ENCODE data around the gene TMEM229A. TPM values are rescaled to one million over a fixed set of nuclear protein-coding genes. Genes with fewer than 3 reads are reported as not detected.

Gene TMEM229A
- polyA plus RNA-seq, 3 donors = not detected

GRCh38 chr7:124013306-124013705, 19.6 kb downstream of the TMEM229A start:
- Histone ChIP-seq H3K9ac (ENCODE audit: insufficient read depth, low read length, poor library complexity, severe bottlenecking) (no peak overlapping the region), H3K9me3 (replicated peaks in 1 of 2; ENCODE audit: control insufficient read depth in 1 of 2, insufficient read depth in 1 of 2, low read length in 2 of 2) (no peaks in the 10 kb centered on the region), H3K27ac (ENCODE audit: low read depth in 1 of 2, low read length in 2 of 2) (no peak overlapping the region), H2AFZ (ENCODE audit: insufficient read depth, low read depth, low read length, poor library complexity, severe bottlenecking) (no peak overlapping the region), H3K27me3 (ENCODE audit: control insufficient read depth in 2 of 2, insufficient read depth in 2 of 2, low read length in 2 of 2) (no peaks in the 10 kb centered on the region), H3K36me3 (replicated peaks in 1 of 2; ENCODE audit: control insufficient read depth in 1 of 2, insufficient read depth in 2 of 2, low read length in 2 of 2) (no peaks in the 10 kb centered on the region), H3K4me3 (replicated peaks in 1 of 3; ENCODE audit: low read depth in 2 of 3, low read length in 3 of 3) (no peak overlapping the region), H4K20me1 (ENCODE audit: insufficient read depth, low read length) (no peaks in the 10 kb centered on the region), H3K4me1 (ENCODE audit: control insufficient read depth in 1 of 2, insufficient read depth in 2 of 2, low read length in 2 of 2) (no peaks in the 10 kb centered on the region), H3K4me2 (replicated peaks; ENCODE audit: extremely low read depth, low read length, poor library complexity, severe bottlenecking) (no peak overlapping the region), H3K79me2 (ENCODE audit: insufficient read depth, low read length) (no peaks in the 10 kb centered on the region)
- WGBS (ENCODE audit: insufficient coverage) = 80% methylated on average over 1 of the region's 3 CpGs
- Mint-ChIP-seq H3K36me3 (no peaks in the 10 kb centered on the region), H3K27ac (no peak overlapping the region), H3K27me3 (ENCODE audit: low read depth in 3 of 3) (no peaks in the 10 kb centered on the region), H3K9me3 (peaks cover 0 to 5% (median 2%) of the 10 kb centered on the region in 7 donors), H3K4me3 (no peak overlapping the region), H3K4me1 (no peaks in the 10 kb centered on the region)
- TF ChIP-seq, protein P1, sequence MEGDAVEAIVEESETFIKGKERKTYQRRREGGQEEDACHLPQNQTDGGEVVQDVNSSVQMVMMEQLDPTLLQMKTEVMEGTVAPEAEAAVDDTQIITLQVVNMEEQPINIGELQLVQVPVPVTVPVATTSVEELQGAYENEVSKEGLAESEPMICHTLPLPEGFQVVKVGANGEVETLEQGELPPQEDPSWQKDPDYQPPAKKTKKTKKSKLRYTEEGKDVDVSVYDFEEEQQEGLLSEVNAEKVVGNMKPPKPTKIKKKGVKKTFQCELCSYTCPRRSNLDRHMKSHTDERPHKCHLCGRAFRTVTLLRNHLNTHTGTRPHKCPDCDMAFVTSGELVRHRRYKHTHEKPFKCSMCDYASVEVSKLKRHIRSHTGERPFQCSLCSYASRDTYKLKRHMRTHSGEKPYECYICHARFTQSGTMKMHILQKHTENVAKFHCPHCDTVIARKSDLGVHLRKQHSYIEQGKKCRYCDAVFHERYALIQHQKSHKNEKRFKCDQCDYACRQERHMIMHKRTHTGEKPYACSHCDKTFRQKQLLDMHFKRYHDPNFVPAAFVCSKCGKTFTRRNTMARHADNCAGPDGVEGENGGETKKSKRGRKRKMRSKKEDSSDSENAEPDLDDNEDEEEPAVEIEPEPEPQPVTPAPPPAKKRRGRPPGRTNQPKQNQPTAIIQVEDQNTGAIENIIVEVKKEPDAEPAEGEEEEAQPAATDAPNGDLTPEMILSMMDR (IDR thresholded peaks at IDR 0.05) = no peak
- DNase-seq = no peak
- intact Hi-C loops (cut with micrococcal nuclease) = no loop called here

DNA sequence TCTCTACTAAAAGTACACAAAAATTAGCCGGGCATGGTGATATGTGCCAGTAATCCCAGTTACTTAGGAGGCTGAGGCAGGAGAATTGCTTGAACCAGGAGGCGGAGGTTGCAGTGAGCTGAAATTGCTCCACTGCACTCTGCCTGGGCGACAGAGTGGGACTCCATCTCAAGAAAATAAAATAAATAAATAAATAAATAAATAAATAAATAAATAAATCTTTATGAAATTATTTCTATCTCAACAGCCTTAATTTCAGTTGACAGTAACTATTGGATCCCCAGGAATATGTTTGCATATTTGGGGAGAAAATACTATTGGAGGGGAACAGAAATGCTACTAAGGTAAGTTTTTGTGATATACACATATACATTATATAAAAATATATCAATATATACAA, 20.0 kb downstream of the TMEM229A start:
- Histone ChIP-seq H3K27ac (ENCODE audit: low read depth in 1 of 2, low read length in 2 of 2) (no peak overlapping the region), H3K79me2 (ENCODE audit: insufficient read depth, low read length) (no peaks in the 10 kb centered on the region), H3K9me3 (replicated peaks in 1 of 2; ENCODE audit: control insufficient read depth in 1 of 2, insufficient read depth in 1 of 2, low read length in 2 of 2) (no peaks in the 10 kb centered on the region), H3K4me2 (replicated peaks; ENCODE audit: extremely low read depth, low read length, poor library complexity, severe bottlenecking) (no peak overlapping the region), H3K4me3 (replicated peaks in 1 of 3; ENCODE audit: low read depth in 2 of 3, low read length in 3 of 3) (no peak overlapping the region), H3K36me3 (replicated peaks in 1 of 2; ENCODE audit: control insufficient read depth in 1 of 2, insufficient read depth in 2 of 2, low read length in 2 of 2) (no peaks in the 10 kb centered on the region), H3K4me1 (ENCODE audit: control insufficient read depth in 1 of 2, insufficient read depth in 2 of 2, low read length in 2 of 2) (no peaks in the 10 kb centered on the region), H4K20me1 (ENCODE audit: insufficient read depth, low read length) (no peaks in the 10 kb centered on the region), H3K9ac (ENCODE audit: insufficient read depth, low read length, poor library complexity, severe bottlenecking) (no peak overlapping the region), H3K27me3 (ENCODE audit: control insufficient read depth in 2 of 2, insufficient read depth in 2 of 2, low read length in 2 of 2) (no peaks in the 10 kb centered on the region), H2AFZ (ENCODE audit: insufficient read depth, low read depth, low read length, poor library complexity, severe bottlenecking) (no peak overlapping the region)
- H3K27ac Mint-ChIP-seq = no peak overlapping the region
- H3K4me1 Mint-ChIP-seq = no peaks in the 10 kb centered on the region
- peaks cover 0 to 5% (median 2%) of the 10 kb centered on the region in 7 donors for H3K9me3 Mint-ChIP-seq
- intact Hi-C loops (cut with micrococcal nuclease) = no loop called here
- no peak overlapping the region for H3K4me3 Mint-ChIP-seq
- no peak for DNase-seq
- no peaks in the 10 kb centered on the region for H3K36me3 Mint-ChIP-seq
- TF ChIP-seq, protein P1 (IDR thresholded peaks at IDR 0.05) = no peak
- WGBS (ENCODE audit: insufficient coverage) = no CpG with 5 or more reads among the region's 3 CpGs
- no peaks in the 10 kb centered on the region for H3K27me3 Mint-ChIP-seq (ENCODE audit: low read depth in 3 of 3)
